HG03457 (cell line): Measurements from ENCODE around the gene PTPRN2.

Experiments
- ATAC-seq: cut with Tn5 transposase; IDR thresholded peaks from one replicate; pipeline ENCODE4 v1.9.1; 2021; ENCODE audit warnings: moderate number of reproducible peaks; ENCODE audit not compliant: unreplicated experiment

The PTPRN2 gene

GRCh38 chr7:157682946-157683746 is 904.5 kb downstream of the PTPRN2 start:
- no peak for ATAC-seq

GRCh38 chr7:157682064-157682945 is 905.3 kb downstream of the PTPRN2 start:
- ATAC-seq, result no peak

- no peak for ATAC-seq
These were observed 908.0 kb downstream of the PTPRN2 start for GRCh38 chr7:157679607-157680006.

- no peak for ATAC-seq
These were observed 909.1 kb downstream of the PTPRN2 start for GRCh38 chr7:157678501-157678900.

- no peak for ATAC-seq
These were observed 911.0 kb downstream of the PTPRN2 start for GRCh38 chr7:157676456-157677255.

- ATAC-seq, result no peak
These were observed 911.6 kb downstream of the PTPRN2 start for GRCh38 chr7:157676001-157676400.

GRCh38 chr7:157675427-157675927 is 912.1 kb downstream of the PTPRN2 start:
- no peak for ATAC-seq

- no peak for ATAC-seq
These were observed 912.8 kb downstream of the PTPRN2 start for GRCh38 chr7:157674715-157675426.

GRCh38 chr7:157674027-157674714 is 913.5 kb downstream of the PTPRN2 start:
- ATAC-seq, result no peak

GRCh38 chr7:157673573-157673972 is 914.0 kb downstream of the PTPRN2 start:
- no peak for ATAC-seq

GRCh38 chr7:157671358-157672255 is 916.0 kb downstream of the PTPRN2 start:
- ATAC-seq, result no peak

- ATAC-seq, result no peak
These were observed 916.9 kb downstream of the PTPRN2 start for GRCh38 chr7:157670490-157671357.

GRCh38 chr7:157669768-157670351 is 917.8 kb downstream of the PTPRN2 start:
- no peak for ATAC-seq

GRCh38 chr7:157668884-157669767 is 918.5 kb downstream of the PTPRN2 start:
- ATAC-seq, result no peak

GRCh38 chr7:157668221-157668883 is 919.3 kb downstream of the PTPRN2 start:
- ATAC-seq, result no peak

- no peak for ATAC-seq
These were observed 919.9 kb downstream of the PTPRN2 start for GRCh38 chr7:157667731-157668130.
